Chondrocyte (in vitro differentiated cells): Measurements from ENCODE around the gene S100A7A. TPM values are rescaled to one million over a fixed set of nuclear protein-coding genes. Genes with fewer than 3 reads are reported as not detected.

Experiments used
- DNase-seq: peaks from one replicate; pipeline ENCODE4 v3.0.0; 2021; ENCODE audit warnings: mixed read lengths, low spot score
- H3K27ac Mint-ChIP-seq: one replicate; pipeline ENCODE4 v1.8.0; 2021; ENCODE audit warnings: mild to moderate bottlenecking, moderate library complexity, mixed read lengths; ENCODE audit not compliant: unreplicated experiment
- H3K27me3 Mint-ChIP-seq: 2 replicates; pipeline ENCODE4 v1.8.0; 2021; ENCODE audit warnings: low read depth, mixed read lengths
- H3K36me3 Mint-ChIP-seq: 2 replicates; pipeline ENCODE4 v1.8.0; 2021; ENCODE audit warnings: low read depth, mixed read lengths
- H3K4me1 Mint-ChIP-seq: 2 replicates; pipeline ENCODE4 v1.8.0; 2021; ENCODE audit warnings: low read depth, mild to moderate bottlenecking, mixed read lengths
- H3K4me3 Mint-ChIP-seq: one replicate; pipeline ENCODE4 v1.8.0; 2021; ENCODE audit warnings: mild to moderate bottlenecking, moderate library complexity, mixed read lengths; ENCODE audit not compliant: unreplicated experiment
- H3K9me3 Mint-ChIP-seq: 2 replicates; pipeline ENCODE4 v1.8.0; 2021; ENCODE audit warnings: low read depth, mixed read lengths
- total RNA-seq: library from RNA; stranded (reverse); gene quantifications from 3 replicates; pipeline ENCODE4 v1.2.1, GENCODE V29; 2021
- TF ChIP-seq, protein P1 (sequence below): fragments of 200-600 bp; sonication (generic); IDR thresholded peaks from 2 replicates; pipeline ENCODE4 v1.5.0; 2021; ENCODE audit warnings: antibody characterized with exemption, mild to moderate bottlenecking, moderate library complexity

Gene S100A7A
- total RNA-seq, 1 donor from 2014 or later: not detected

DNA sequence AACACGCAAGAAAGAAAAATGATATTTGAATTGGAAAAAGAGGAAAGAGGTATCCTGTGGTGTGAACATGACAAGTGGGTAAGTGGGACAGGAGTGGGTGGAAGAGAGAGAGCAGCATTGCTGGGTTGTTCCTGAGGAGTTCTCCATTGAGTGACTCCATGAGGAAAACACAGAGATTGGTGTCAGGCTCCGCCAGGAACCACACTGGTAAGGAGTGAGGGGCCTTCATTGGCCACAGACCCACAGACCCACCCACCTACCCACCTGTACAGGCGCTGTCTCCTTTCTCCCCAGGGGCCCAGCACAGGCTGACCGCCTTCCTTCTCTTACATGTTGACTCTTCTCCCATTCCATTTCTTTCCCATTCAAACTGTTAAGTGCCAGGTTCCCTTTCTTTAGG, 20.9 kb downstream of the S100A7A start:
- TF ChIP-seq, protein P1, sequence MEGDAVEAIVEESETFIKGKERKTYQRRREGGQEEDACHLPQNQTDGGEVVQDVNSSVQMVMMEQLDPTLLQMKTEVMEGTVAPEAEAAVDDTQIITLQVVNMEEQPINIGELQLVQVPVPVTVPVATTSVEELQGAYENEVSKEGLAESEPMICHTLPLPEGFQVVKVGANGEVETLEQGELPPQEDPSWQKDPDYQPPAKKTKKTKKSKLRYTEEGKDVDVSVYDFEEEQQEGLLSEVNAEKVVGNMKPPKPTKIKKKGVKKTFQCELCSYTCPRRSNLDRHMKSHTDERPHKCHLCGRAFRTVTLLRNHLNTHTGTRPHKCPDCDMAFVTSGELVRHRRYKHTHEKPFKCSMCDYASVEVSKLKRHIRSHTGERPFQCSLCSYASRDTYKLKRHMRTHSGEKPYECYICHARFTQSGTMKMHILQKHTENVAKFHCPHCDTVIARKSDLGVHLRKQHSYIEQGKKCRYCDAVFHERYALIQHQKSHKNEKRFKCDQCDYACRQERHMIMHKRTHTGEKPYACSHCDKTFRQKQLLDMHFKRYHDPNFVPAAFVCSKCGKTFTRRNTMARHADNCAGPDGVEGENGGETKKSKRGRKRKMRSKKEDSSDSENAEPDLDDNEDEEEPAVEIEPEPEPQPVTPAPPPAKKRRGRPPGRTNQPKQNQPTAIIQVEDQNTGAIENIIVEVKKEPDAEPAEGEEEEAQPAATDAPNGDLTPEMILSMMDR: no peak
- peaks cover 17% of the 10 kb centered on the region for H3K27me3 Mint-ChIP-seq
- H3K4me1 Mint-ChIP-seq: no peaks in the 10 kb centered on the region
- no peaks in the 10 kb centered on the region for H3K9me3 Mint-ChIP-seq
- no peak for DNase-seq
- no peak overlapping the region for H3K27ac Mint-ChIP-seq
- H3K4me3 Mint-ChIP-seq: no peak overlapping the region
- no peaks in the 10 kb centered on the region for H3K36me3 Mint-ChIP-seq

DNA sequence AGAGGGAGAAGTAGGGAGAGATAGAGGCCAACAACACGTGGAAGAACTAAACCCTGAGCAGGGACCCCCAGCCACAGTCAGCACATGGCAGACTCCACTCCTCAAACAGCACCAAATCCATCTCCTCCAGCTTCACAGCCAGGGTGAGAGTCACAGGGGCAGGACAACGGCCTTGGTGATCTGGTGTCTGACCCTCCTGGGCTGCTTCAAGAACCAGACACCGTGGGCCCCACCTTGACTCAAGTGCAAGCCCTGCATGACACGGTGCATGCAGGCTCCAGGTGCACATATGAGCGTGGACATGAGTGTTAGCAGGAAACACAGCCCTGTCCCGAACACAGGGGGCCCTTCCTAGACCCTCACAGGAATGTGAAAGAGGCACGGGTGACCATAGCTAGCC, 22.3 kb downstream of the S100A7A start:
- DNase-seq: no peak
- peaks cover 2% of the 10 kb centered on the region for H3K9me3 Mint-ChIP-seq
- no peaks in the 10 kb centered on the region for H3K36me3 Mint-ChIP-seq
- peaks cover 19% of the 10 kb centered on the region for H3K27me3 Mint-ChIP-seq
- TF ChIP-seq, protein P1: no peak
- H3K4me3 Mint-ChIP-seq: no peak overlapping the region
- H3K4me1 Mint-ChIP-seq: no peaks in the 10 kb centered on the region
- no peak overlapping the region for H3K27ac Mint-ChIP-seq

DNA sequence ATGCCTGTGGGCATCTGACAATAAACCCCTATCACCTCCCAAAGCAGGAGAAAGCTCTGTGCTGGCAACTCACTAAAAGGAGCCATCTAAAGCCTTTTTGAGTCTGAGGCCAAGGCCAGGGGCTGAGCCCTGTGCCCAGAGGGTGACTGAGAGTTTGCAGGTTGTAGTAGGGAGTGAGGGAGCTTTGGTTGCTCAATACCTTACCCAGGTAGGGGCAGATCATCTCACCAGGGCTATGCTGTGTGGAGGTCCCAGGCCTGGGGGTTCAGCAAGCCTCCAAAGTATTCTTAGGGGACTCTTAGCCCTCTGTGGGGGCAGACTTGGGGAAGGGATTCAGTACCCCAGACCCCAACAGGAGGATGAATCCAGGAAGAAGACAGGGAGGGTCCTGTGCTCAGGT, 23.0 kb downstream of the S100A7A start:
- H3K27ac Mint-ChIP-seq: no peak overlapping the region
- H3K9me3 Mint-ChIP-seq: peaks cover 2% of the 10 kb centered on the region
- no peak for DNase-seq
- H3K4me1 Mint-ChIP-seq: no peaks in the 10 kb centered on the region
- peaks cover 16% of the 10 kb centered on the region for H3K27me3 Mint-ChIP-seq
- H3K4me3 Mint-ChIP-seq: no peak overlapping the region
- TF ChIP-seq, protein P1: no peak
- no peaks in the 10 kb centered on the region for H3K36me3 Mint-ChIP-seq

DNA sequence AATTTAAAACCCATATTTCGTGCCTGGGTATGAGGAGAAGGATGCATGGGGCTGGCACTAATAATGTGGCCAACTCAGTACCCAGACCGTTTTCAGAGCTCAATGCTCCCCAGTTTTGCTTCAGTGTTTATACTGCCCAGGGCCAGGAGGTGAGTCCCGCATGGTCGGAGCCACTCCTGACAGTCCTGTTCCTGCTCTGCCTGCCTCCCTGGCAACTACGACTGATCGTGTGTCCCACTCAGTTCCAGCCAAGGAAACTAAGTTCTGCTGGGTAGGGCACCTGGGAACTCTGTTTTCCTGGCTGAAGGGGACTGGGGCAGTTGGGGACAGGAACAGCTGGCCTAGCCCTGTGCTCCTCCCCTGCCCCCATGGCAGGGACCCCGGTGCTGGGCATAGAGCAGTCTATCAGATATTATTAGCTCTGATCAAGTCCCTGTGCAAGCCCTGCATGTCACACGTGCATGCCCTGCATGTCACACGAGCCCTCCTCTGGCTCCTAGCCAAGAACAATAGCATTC, 25.0 kb downstream of the S100A7A start:
- no peak overlapping the region for H3K4me3 Mint-ChIP-seq
- peaks cover 23% of the 10 kb centered on the region for H3K27me3 Mint-ChIP-seq
- no peak overlapping the region for H3K27ac Mint-ChIP-seq
- TF ChIP-seq, protein P1: no peak
- no peaks in the 10 kb centered on the region for H3K4me1 Mint-ChIP-seq
- DNase-seq: no peak
- no peaks in the 10 kb centered on the region for H3K36me3 Mint-ChIP-seq
- peaks cover 2% of the 10 kb centered on the region for H3K9me3 Mint-ChIP-seq

DNA sequence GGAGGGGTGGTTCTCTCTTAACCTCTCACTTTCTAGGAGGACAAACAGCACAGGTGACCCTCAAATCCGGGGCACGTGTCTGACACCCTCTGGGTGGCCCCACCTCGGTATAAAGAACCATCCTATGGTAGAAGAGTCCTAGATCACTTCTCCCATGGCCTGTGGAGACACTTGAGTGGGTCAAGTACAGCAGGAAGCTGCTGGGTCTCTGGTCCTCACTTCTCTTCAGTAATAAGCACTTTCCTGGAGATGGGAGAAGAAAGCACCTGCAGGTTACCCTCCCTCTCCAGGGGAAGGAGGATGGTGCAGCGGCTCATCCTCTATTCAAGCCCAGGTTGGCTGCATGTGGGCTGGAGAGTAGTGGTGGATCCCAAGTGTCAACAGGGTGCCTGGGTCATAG, 27.2 kb downstream of the S100A7A start:
- no peaks in the 10 kb centered on the region for H3K36me3 Mint-ChIP-seq
- H3K9me3 Mint-ChIP-seq: peaks cover 2% of the 10 kb centered on the region
- no peak overlapping the region for H3K27ac Mint-ChIP-seq
- no peak for DNase-seq
- no peak overlapping the region for H3K4me3 Mint-ChIP-seq
- H3K4me1 Mint-ChIP-seq: no peaks in the 10 kb centered on the region
- TF ChIP-seq, protein P1: no peak
- peaks cover 14% of the 10 kb centered on the region for H3K27me3 Mint-ChIP-seq
